GM19438 (cell line): ENCODE measurements around the gene JAZF1.

ENCODE experiments used
- ATAC-seq: cut with Tn5 transposase; IDR thresholded peaks from one replicate; pipeline ENCODE4 v1.9.1; 2021; ENCODE audit warnings: low read depth; ENCODE audit not compliant: unreplicated experiment

The JAZF1 gene

GRCh38 chr7:27952456-27953285, 227.9 kb downstream of the JAZF1 start:
- no peak for ATAC-seq

- no peak for ATAC-seq
These were observed 230.5 kb downstream of the JAZF1 start for GRCh38 chr7:27950123-27950522.

GRCh38 chr7:27948861-27949260, 231.7 kb downstream of the JAZF1 start:
- ATAC-seq, result no peak

- ATAC-seq, result no peak
These were observed 232.9 kb downstream of the JAZF1 start for GRCh38 chr7:27947586-27948278.

- no peak for ATAC-seq
These were observed 234.2 kb downstream of the JAZF1 start for GRCh38 chr7:27946351-27946750.

- ATAC-seq, result no peak
These were observed 235.4 kb downstream of the JAZF1 start for GRCh38 chr7:27945058-27945795.

- ATAC-seq, result no peak
These were observed 236.0 kb downstream of the JAZF1 start for GRCh38 chr7:27944643-27945042.

- no peak for ATAC-seq
These were observed 237.4 kb downstream of the JAZF1 start for GRCh38 chr7:27943241-27943640.

GRCh38 chr7:27942711-27943110, 237.9 kb downstream of the JAZF1 start:
- no peak for ATAC-seq

GRCh38 chr7:27941522-27941921, 239.1 kb downstream of the JAZF1 start:
- no peak for ATAC-seq

- no peak for ATAC-seq
These were observed 240.3 kb downstream of the JAZF1 start for GRCh38 chr7:27940341-27940740.

- ATAC-seq, result no peak
These were observed 240.7 kb downstream of the JAZF1 start for GRCh38 chr7:27939893-27940292.

GRCh38 chr7:27936768-27937102, 243.9 kb downstream of the JAZF1 start:
- ATAC-seq, result no peak

GRCh38 chr7:27936047-27936767, 244.4 kb downstream of the JAZF1 start:
- no peak for ATAC-seq

- no peak for ATAC-seq
These were observed 246.7 kb downstream of the JAZF1 start for GRCh38 chr7:27933671-27934565.

GRCh38 chr7:27930910-27931476, 249.6 kb downstream of the JAZF1 start:
- no peak for ATAC-seq

- ATAC-seq, result no peak
These were observed 251.5 kb downstream of the JAZF1 start for GRCh38 chr7:27929127-27929526.

GRCh38 chr7:27928001-27928400, 252.6 kb downstream of the JAZF1 start:
- ATAC-seq, result no peak

GRCh38 chr7:27925573-27926201, 254.9 kb downstream of the JAZF1 start:
- no peak for ATAC-seq
